Measurements from ENCODE around the gene TPR.
"Not testable (repeated sequence)": the region's sequence is repeated elsewhere in the genome, so short reads cannot be mapped to it uniquely, and the experiment has no call there.

GRCh38 chr1:186347837-186348691 lies 27.0 kb downstream of the TPR start:
- TF ChIP-seq CTCF, EZH2, EZH2phosphoT487 (IDR thresholded peaks at IDR 0.05): not testable (repeated sequence)
